Stimulated activated CD4-positive, alpha-beta T cell treated with anti-CD3 and anti-CD28 coated beads, TNF-alpha, amount 100 ng/mL, for 1 hour (primary cell): ENCODE measurements around the gene SRSF7.
"Not testable (repeated sequence)": the region's sequence is repeated elsewhere in the genome, so short reads cannot be mapped to it uniquely, and the experiment has no call there.

Experiments
- DNase-seq, 3 donors: peaks; one replicate each; pipeline ENCODE4 v3.0.0-alpha.2; 2020; ENCODE audit warnings: low read depth in 3 of 3, low spot score in 1 of 3

Gene SRSF7

DNA sequence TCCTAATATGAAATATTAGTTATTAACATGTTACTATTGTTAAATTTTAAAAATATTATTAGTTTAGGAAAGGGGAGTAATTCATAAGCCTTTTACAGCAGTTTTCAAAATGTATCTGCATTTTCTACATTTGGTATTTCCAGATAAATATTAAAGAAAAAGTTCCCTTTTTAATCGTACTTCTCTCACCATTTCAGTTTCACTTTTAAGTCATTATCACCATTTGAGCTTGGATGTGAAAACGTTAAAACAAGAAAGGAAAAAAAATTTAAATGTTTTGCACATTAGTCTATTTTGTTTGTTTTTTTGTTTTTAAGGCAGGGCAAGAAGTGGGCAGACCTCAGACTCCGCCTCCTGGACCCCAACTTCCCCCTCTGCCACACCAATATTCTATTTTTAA is 3.3 kb upstream of the SRSF7 start:
- DNase-seq = no peak

- no peak for DNase-seq
Observed at GRCh38 chr2:38754049-38754448, 2.9 kb upstream of the SRSF7 start.

GRCh38 chr2:38751596-38752410 is 642 bp upstream of the SRSF7 start:
- DNase-seq = no peak

- peak; percentile 3 to 38 (median 18) for DNase-seq
Observed at GRCh38 chr2:38750011-38750890, 910 bp downstream of the SRSF7 start.

GRCh38 chr2:38748943-38749804 is 2.0 kb downstream of the SRSF7 start:
- no peak for DNase-seq

DNA sequence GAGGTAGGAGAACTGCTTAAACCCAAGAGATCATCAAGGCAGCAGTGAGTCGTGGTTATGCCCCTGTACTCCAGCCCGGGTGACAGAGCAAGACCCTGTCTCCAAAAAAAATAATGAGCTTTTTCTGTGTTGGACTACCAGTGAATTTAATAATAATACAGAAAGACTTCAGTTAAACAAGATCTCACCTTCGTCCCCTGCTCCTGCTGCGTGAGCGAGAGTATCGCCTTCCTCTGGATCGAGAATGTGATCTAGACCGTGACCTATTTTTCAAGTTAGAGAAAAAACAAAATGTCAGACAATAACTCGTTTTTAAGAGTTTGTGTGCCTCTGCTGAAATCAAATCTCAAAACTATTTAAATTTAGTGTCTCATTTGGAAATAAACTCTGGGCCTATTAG is 2.8 kb downstream of the SRSF7 start:
- no peak for DNase-seq

GRCh38 chr2:38747819-38748218 is 3.3 kb downstream of the SRSF7 start:
- DNase-seq = no peak

DNA sequence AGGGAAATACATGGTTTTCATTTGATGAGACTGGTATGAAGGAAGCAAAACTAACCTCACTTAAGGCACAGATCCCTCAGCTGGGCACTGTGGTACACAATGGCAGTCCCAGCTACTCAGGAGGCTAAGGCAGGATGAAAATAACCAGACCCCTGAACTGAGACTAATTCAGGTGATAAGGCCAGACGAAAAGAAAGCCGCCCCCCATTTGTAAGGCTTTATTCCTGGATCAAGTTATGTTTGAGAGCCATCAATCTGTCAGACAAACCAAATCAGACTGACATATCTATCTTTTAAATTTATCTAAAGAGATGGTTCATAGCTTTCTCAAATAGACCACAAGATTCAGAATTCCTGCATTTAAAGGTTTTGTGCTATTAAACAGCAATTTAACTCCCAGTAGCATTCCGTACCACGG is 4.1 kb downstream of the SRSF7 start:
- no peak for DNase-seq

- no peak for DNase-seq
Observed at GRCh38 chr2:38745267-38745666, 5.9 kb downstream of the SRSF7 start.

DNA sequence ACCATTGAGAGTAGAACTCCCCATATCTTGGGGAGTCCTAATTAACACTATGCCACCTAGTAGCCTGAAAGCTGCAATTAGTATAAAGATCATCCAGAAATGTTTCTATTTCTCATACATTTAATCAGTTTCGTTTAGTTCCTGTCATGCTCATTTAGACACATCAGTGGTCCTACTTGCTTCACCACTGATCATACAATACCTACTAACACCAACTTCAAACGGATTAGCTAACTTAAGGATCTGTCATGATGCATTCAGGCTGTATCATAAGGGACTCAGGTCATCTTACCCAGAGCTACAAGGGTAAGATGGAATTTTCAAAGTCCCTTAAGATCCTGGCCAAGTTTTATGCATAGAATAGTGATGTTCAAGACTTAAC is 6.8 kb downstream of the SRSF7 start:
- DNase-seq = no peak

- DNase-seq = no peak
Observed at GRCh38 chr2:38743672-38744398, 7.3 kb downstream of the SRSF7 start.

GRCh38 chr2:38742797-38743559 is 8.2 kb downstream of the SRSF7 start:
- DNase-seq = no peak

GRCh38 chr2:38740851-38741731 is 10.1 kb downstream of the SRSF7 start:
- no peak for DNase-seq

GRCh38 chr2:38739524-38739923 is 11.6 kb downstream of the SRSF7 start:
- DNase-seq = no peak

- no peak for DNase-seq
Observed at GRCh38 chr2:38737925-38738324, 13.2 kb downstream of the SRSF7 start.

DNA sequence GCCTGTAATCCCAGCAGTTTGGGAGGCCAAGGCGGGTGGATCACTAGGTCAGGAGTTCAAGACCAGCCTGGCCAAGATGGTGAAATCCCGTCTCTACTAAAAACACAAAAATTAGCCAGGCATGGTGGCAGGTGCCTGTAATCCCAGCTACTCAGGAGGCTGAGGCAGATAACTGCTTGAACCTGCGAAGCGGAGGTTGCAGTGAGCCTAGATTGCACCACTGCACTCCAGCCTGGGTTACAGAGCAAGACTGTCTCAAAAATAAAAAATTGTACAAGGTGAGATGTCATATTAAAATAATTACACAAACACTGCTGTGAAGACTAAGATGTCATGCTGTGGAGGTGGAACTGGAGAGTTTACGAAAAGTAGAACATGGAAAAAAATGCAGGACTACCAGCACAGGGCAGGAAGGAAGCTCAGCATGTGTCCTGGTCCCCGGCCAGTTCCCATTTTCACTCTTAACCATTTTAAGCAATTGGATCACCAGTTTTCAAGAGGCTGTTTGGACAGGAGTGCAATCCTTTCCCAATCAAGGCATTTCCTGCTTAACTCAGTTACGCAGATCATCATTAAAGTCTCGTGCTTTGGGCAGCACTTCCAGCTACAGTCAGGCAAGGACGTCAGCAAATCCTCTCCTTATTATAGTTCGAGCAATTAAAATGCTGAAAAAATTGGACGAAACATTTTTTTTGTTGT is 14.0 kb downstream of the SRSF7 start:
- not testable (repeated sequence) for DNase-seq

DNA sequence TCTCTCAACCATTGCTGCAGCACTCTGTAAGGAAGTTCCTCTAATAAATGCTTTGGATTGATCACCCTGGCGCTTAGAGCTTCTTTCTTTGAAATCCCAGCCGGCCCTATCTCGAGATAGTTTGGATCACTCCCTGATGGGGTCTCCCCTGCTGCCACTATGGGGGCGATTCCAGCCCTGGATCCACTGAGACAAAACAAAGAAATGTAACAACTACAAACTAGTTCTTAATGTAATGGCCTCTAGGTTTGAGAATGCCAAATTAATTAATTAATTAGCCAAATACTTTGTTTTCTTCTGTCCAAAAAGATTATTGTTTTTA is 15.2 kb downstream of the SRSF7 start:
- DNase-seq = no peak

DNA sequence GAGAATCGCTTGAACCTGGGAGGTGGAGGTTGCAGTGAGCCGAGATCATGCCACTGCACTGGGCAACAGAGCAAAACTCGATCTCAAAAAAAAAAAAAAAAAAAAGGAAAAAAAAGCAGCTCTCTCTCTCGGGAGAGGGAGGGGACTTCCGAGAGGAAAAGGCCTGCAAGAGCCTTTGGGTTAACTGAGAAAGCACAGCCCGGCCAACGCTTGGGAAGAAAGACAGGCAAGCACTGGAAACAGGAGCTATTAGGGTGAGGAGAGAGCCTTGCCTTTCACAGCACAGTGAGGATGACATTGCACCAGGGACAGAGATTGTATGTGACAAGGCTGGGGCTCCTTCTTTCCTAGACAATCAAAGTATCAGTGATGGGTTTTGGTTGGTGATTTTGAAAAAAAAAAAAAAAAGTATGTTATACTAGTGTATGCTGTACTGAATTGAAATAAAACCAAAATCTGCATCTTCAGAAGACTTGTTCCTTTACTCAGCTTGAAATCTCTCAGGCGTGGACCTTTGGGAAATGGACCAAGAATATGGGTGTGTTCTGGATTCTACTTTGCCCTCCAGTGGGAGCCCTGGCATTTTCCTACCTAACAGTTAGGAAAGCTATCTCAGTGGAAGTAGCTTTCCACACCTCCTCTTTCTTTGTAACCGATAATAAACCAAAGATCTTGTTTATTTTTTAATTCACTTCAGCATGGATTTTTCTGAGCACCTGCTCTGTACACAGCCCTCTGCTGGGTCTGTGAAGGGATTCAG is 16.7 kb downstream of the SRSF7 start:
- no peak for DNase-seq
